Prostate gland (tissue), 2 donors: ENCODE data around the gene FAM110D.

ENCODE experiments used
- CTCF ChIP-seq, 4 experiments: fragments of 200-600 bp in 2 of 4; fragments of 450-650 bp in 2 of 4; sonication (generic) in 2 of 4; IDR thresholded peaks; 1 replicate in 3 of 4; 2 replicates in 1 of 4; pipeline ENCODE4 v1.5.1; 2016 to 2019; ENCODE audit warnings: antibody characterized with exemption in 4 of 4, mild to moderate bottlenecking in 2 of 4, moderate library complexity in 2 of 4
- POLR2A ChIP-seq: fragments of 450-650 bp; IDR thresholded peaks from one replicate; pipeline ENCODE4 v1.6.1; 2016; ENCODE audit warnings: antibody characterized with exemption, mild to moderate bottlenecking
- POLR2AphosphoS5 ChIP-seq: sonication (generic); formaldehyde crosslinking; IDR thresholded peaks from one replicate; pipeline ENCODE4 v1.6.1; 2017; ENCODE audit warnings: antibody characterized with exemption

DNA sequence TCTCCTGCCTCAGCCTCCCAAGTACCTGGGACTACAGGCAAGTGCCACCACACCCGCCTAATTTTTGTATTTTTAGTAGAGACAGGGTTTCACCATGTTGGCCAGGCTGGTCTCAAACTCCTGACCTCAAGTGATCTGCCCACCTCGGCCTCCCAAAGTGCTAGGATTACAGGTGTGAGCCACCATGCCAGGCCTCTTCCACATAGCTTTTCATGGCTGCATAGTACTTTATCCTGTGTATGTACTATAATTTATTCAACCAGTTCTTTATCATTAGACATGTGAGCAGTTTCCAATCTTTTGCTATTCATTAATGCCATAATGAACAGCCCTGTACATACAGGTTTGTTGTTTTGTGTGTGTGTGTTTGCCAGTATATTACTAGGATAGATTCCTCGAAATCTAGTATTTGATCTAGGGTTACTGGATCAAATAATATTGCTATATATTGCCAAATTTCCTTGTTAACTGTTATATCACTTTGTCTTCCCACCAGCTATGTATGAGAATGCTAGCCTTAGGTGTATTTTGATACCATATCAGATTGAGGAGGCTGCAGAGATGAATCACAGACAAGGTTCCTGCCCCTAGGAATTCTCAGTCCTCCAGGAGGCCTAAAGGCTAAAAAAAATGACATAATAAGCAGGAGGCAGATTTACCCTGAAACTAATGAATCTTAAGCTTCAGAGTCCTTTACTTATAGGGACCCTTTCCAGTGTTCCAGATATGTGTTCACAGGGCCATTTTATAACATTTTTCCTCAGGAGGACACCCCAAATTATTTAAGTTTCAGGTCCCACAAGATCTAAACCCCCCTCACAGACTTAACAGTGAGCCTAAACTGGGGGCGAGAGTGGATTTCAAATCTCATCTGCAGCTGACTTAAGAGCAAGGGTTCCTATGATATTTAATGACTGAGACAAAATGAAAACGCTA lies 49.4 kb upstream of the FAM110D start:
- TF ChIP-seq CTCF (IDR thresholded peaks at IDR 0.05) (no peak), POLR2A (no peak), POLR2AphosphoS5 (no peak)
